H1 (cell line): ENCODE data around the gene FARS2. TPM values are rescaled to one million over a fixed set of nuclear protein-coding genes. Genes with fewer than 3 reads are reported as not detected.

Source experiments
- CTCF ChIA-PET: fragments of 300-600 bp; sonication (Branson Sonifier 250); formaldehyde crosslinking; loops from one replicate; lab custom pipeline; 2021; ENCODE audit not compliant: partially characterized antibody; lab: Charles Lee
- POLR2A ChIA-PET: fragments of 300-600 bp; sonication (Branson Sonifier 250); formaldehyde crosslinking; loops from one replicate; lab custom pipeline; 2021; ENCODE audit warnings: inconsistent platforms; ENCODE audit not compliant: partially characterized antibody; lab: Charles Lee
- DNase-seq, 2 experiments: peaks; one replicate each; pipeline versions ENCODE4 v3.0.0 to v3.0.0-alpha.2; 2010 to 2022; ENCODE audit warnings: low spot score in 2 of 2, low read depth in 1 of 2, mixed read lengths in 1 of 2
- FAIRE-seq: peaks from 2 replicates; lab custom pipeline; 2011; peaks lifted over from hg19 to GRCh38; lab: Jason Lieb, UNC
- H2AFZ ChIP-seq: 2 replicates; pipeline ENCODE4 v1.8.1; 2012; ENCODE audit warnings: low read length, inconsistent platforms
- H2AK5ac ChIP-seq: 2 replicates; pipeline ENCODE4 v1.6.1; 2013; ENCODE audit warnings: low read depth, low read length
- H2BK120ac ChIP-seq: replicated peaks from 2 replicates; pipeline ENCODE3; 2013; ENCODE audit warnings: low read depth, low read length, inconsistent platforms
- H2BK12ac ChIP-seq: 2 replicates; pipeline ENCODE4 v1.6.1; 2013; ENCODE audit warnings: low read depth, low read length
- H2BK15ac ChIP-seq: 2 replicates; pipeline ENCODE4 v1.6.1; 2013; ENCODE audit warnings: low read length
- H2BK20ac ChIP-seq: 2 replicates; pipeline ENCODE4 v1.6.1; 2013; ENCODE audit warnings: low read length
- H2BK5ac ChIP-seq: 2 replicates; pipeline ENCODE4 v1.6.1; 2013; ENCODE audit warnings: low read depth, low read length
- H3K14ac ChIP-seq: 2 replicates; pipeline ENCODE4 v1.6.1; 2013; ENCODE audit warnings: inconsistent platforms; ENCODE audit not compliant: insufficient read length
- H3K18ac ChIP-seq: 2 replicates; pipeline ENCODE4 v1.6.1; 2013; ENCODE audit warnings: low read length; ENCODE audit errors: extremely low read depth
- H3K23ac ChIP-seq: 2 replicates; pipeline ENCODE4 v1.6.1; 2013; ENCODE audit warnings: inconsistent platforms; ENCODE audit not compliant: insufficient read length
- H3K23me2 ChIP-seq: 2 replicates; pipeline ENCODE4 v1.6.1; 2013; ENCODE audit warnings: low read depth, low read length
- H3K27ac ChIP-seq: 2 replicates; pipeline ENCODE4 v1.6.1; 2011; ENCODE audit warnings: low read depth, low read length, inconsistent platforms
- H3K27me3 ChIP-seq, 4 experiments: replicated peaks in 1 of 4; 1 replicate in 1 of 4; 2 replicates in 3 of 4; pipeline versions ENCODE4 v1.6.1 to v1.8.1; 2011 to 2013; ENCODE audit warnings: low read length in 3 of 4, mild to moderate bottlenecking in 3 of 4, inconsistent platforms in 2 of 4, mixed read lengths in 2 of 4, moderate library complexity in 1 of 4; ENCODE audit not compliant: control insufficient read depth in 3 of 4, insufficient read depth in 3 of 4; ENCODE audit errors: extremely low read depth in 1 of 4
- H3K36me3 ChIP-seq, 4 experiments: 2 replicates each; pipeline versions ENCODE4 v1.6.1 to v1.8.1; 2011 to 2013; ENCODE audit warnings: mild to moderate bottlenecking in 4 of 4, low read length in 3 of 4, moderate library complexity in 2 of 4, control low read depth in 1 of 4, inconsistent platforms in 1 of 4; ENCODE audit not compliant: insufficient read depth in 4 of 4, control insufficient read depth in 2 of 4
- H3K4ac ChIP-seq: replicated peaks from 2 replicates; pipeline ENCODE3; 2013; ENCODE audit warnings: low read length, low read depth, mixed read lengths, inconsistent platforms; ENCODE audit not compliant: insufficient read length
- H3K4me1 ChIP-seq, 4 experiments: replicated peaks in 1 of 4; 1 replicate in 1 of 4; 2 replicates in 3 of 4; pipeline versions ENCODE4 v1.6.1 to v1.8.1; 2011 to 2013; ENCODE audit warnings: low read length in 3 of 4, inconsistent platforms in 2 of 4, mixed read lengths in 1 of 4; ENCODE audit not compliant: insufficient read depth in 4 of 4, control insufficient read depth in 3 of 4
- H3K4me2 ChIP-seq, 2 experiments: 2 replicates each; pipeline versions ENCODE4 v1.6.1 to v1.8.1; 2011 to 2013; ENCODE audit warnings: low read depth in 2 of 2, low read length in 2 of 2, control low read depth in 1 of 2, inconsistent platforms in 1 of 2, mild to moderate bottlenecking in 1 of 2; ENCODE audit not compliant: insufficient read depth in 1 of 2
- H3K4me3 ChIP-seq, 4 experiments: fragments of 200-600, 300-600 bp in 1 of 4; sonication (generic), shearing (Covaris generic), sonication (Bioruptor Twin) in 1 of 4; 2 replicates each; pipeline versions ENCODE4 v1.5.1 to v1.8.1; 2011 to 2016; ENCODE audit warnings: low read length in 4 of 4, low read depth in 3 of 4, control low read depth in 2 of 4, inconsistent platforms in 2 of 4, mild to moderate bottlenecking in 2 of 4, mixed read lengths in 1 of 4, moderate library complexity in 1 of 4; ENCODE audit not compliant: insufficient read depth in 2 of 4; ENCODE audit errors: extremely low read depth in 1 of 4
- H3K56ac ChIP-seq: replicated peaks from 2 replicates; pipeline ENCODE3; 2013; ENCODE audit warnings: low read depth, mild to moderate bottlenecking, mixed read lengths, low read length, inconsistent platforms; ENCODE audit not compliant: insufficient read length
- H3K79me1 ChIP-seq: 2 replicates; pipeline ENCODE4 v1.6.1; 2013; ENCODE audit warnings: low read depth, low read length, control low read depth
- H3K79me2 ChIP-seq, 2 experiments: 2 replicates each; pipeline versions ENCODE4 v1.6.1 to v1.8.1; 2012 to 2013; ENCODE audit warnings: low read length in 2 of 2, mild to moderate bottlenecking in 2 of 2, inconsistent platforms in 1 of 2; ENCODE audit not compliant: insufficient read depth in 2 of 2, control insufficient read depth in 1 of 2
- H3K9ac ChIP-seq, 4 experiments: replicated peaks in 1 of 4; 1 replicate in 1 of 4; 2 replicates in 3 of 4; pipeline versions ENCODE4 v1.6.1 to v1.8.1; 2011 to 2013; ENCODE audit warnings: low read depth in 3 of 4, low read length in 3 of 4, control low read depth in 2 of 4, mild to moderate bottlenecking in 2 of 4, moderate library complexity in 2 of 4, inconsistent platforms in 1 of 4; ENCODE audit errors: extremely low read depth in 1 of 4
- H3K9me3 ChIP-seq, 2 experiments: 2 replicates each; pipeline versions ENCODE4 v1.6.1 to v1.8.1; 2012 to 2013; ENCODE audit warnings: mild to moderate bottlenecking in 2 of 2, moderate library complexity in 2 of 2, control low read depth in 1 of 2, inconsistent platforms in 1 of 2, low read depth in 1 of 2, low read length in 1 of 2, mixed read lengths in 1 of 2; ENCODE audit not compliant: insufficient read depth in 2 of 2
- H4K20me1 ChIP-seq, 2 experiments: replicated peaks in 1 of 2; 2 replicates each; pipeline versions ENCODE3 to v1.8.1; 2011 to 2013; ENCODE audit warnings: inconsistent platforms in 2 of 2, low read length in 2 of 2, mild to moderate bottlenecking in 1 of 2; ENCODE audit not compliant: insufficient read depth in 2 of 2, control insufficient read depth in 1 of 2
- H4K5ac ChIP-seq: 2 replicates; pipeline ENCODE4 v1.6.1; 2013; ENCODE audit warnings: low read length, low read depth, mixed read lengths, inconsistent platforms; ENCODE audit not compliant: insufficient read length
- H4K8ac ChIP-seq: 2 replicates; pipeline ENCODE4 v1.8.0; 2013; ENCODE audit warnings: mild to moderate bottlenecking, moderate library complexity, low read length, inconsistent platforms; ENCODE audit not compliant: insufficient read depth; ENCODE audit errors: extremely low read depth
- H4K91ac ChIP-seq: replicated peaks from 2 replicates; pipeline ENCODE3; 2013; ENCODE audit warnings: low read length, mixed read lengths, inconsistent platforms; ENCODE audit not compliant: insufficient read length
- CREB1 ChIP-seq: IDR thresholded peaks from 2 replicates; pipeline ENCODE4 v1.6.1; 2012; ENCODE audit warnings: inconsistent platforms
- E2F6 ChIP-seq: IDR thresholded peaks from 2 replicates; pipeline ENCODE4 v1.6.1; 2012; ENCODE audit warnings: inconsistent platforms
- PHF8 ChIP-seq: fragments of 200-600 bp; sonication (generic); conservative IDR thresholded peaks from 2 replicates; pipeline ENCODE4 v1.7.1; 2012; ENCODE audit warnings: low read depth, mild to moderate bottlenecking, inconsistent platforms, low read length, moderate library complexity
- RBBP5 ChIP-seq: IDR thresholded peaks from 2 replicates; pipeline ENCODE4 v1.7.1; 2012; ENCODE audit warnings: low read depth, mild to moderate bottlenecking, inconsistent platforms, low read length, moderate library complexity, borderline replicate concordance
- SIN3A ChIP-seq, 2 experiments: IDR thresholded peaks in 1 of 2; conservative IDR thresholded peaks in 1 of 2; 2 replicates each; pipeline ENCODE4 v1.6.1; 2011 to 2012; ENCODE audit warnings: low read length in 2 of 2, improper control_type of control experiment in 1 of 2, low read depth in 1 of 2, mild to moderate bottlenecking in 1 of 2
- SIRT6 ChIP-seq: IDR thresholded peaks from one replicate; pipeline ENCODE4 v1.7.1; 2012; ENCODE audit warnings: low read length, inconsistent platforms
- SUZ12 ChIP-seq: fragments of 200-600 bp; sonication (generic); IDR thresholded peaks from 2 replicates; pipeline ENCODE4 v1.6.1; 2012; ENCODE audit warnings: mild to moderate bottlenecking, inconsistent platforms, low read length, moderate library complexity, mixed read lengths
- YY1 ChIP-seq: IDR thresholded peaks from 2 replicates; pipeline ENCODE4 v1.6.1; 2011; ENCODE audit warnings: low read depth, mild to moderate bottlenecking, low read length
- ZNF274 ChIP-seq: IDR thresholded peaks from 2 replicates; pipeline ENCODE4 v1.7.0; 2012; ENCODE audit warnings: low read length, borderline replicate concordance; ENCODE audit errors: extremely low read depth
- WGBS, 2 experiments: shearing (Covaris generic) in 1 of 2; methylation state at CpG; one replicate each; pipeline versions ENCODE4 v1.1.6 to v1.1.7; 2013 to 2015; ENCODE audit warnings: low lambda C conversion rate in 2 of 2, mixed read lengths in 2 of 2, inconsistent platforms in 1 of 2, low coverage in 1 of 2, missing lambda C conversion rate in 1 of 2; ENCODE audit not compliant: insufficient replicate concordance in 2 of 2, insufficient coverage in 1 of 2, insufficient read length in 1 of 2; ENCODE audit errors: extremely low coverage in 1 of 2, missing lambda C conversion rate in 1 of 2; 5-methylcytosine and 5-hydroxymethylcytosine counted together
- polyA plus RNA-seq, 7 experiments: library from polyadenylated mRNA; depleted of rRNA in 3 of 7; stranded (reverse) in 5 of 7; unstranded in 2 of 7; fragments of >200 nt in 5 of 7; fragments of 200-250 nt in 2 of 7; gene quantifications; 1 replicate in 5 of 7; 2 replicates in 1 of 7; 4 replicates in 1 of 7; pipeline versions ENCODE4 v1.2.1 to v1.2.3, GENCODE V29; 2011 to 2013; ENCODE audit warnings: missing spikeins in 2 of 7, mixed read lengths in 2 of 7
- total RNA-seq: library from RNA; stranded (reverse); fragmentation: NEBNext Ultra II Directional; extraction: Animal tissue kit (Norgen Biotek cat#: 25700); gene quantifications from 2 replicates; pipeline ENCODE4 v1.2.1, GENCODE V29; 2021

The FARS2 gene
- total and polyA plus RNA-seq, 2 of the 8 experiments (the other 6 are each of a cell fraction or from before 2014, with no cell fraction given), result 11.7 to 14.4 TPM

DNA sequence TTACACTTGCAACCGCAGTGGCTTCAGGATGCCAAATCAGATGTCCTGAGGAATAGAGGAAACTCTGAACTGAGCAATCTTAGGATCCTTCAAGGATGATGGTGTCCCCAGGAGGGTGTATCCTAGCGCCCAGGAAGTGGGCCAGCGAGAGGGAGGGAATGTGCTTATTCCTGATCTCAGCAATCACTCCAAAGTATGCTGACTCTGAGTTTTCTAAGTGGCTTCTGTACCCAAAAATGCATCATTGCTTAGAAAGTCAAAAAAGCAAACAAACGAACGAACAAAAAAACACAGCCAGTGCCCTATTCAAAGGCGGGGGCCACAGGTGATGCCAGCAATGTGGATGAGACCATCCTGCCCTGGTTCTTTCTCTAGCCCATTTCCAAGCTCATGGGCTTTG lies 514.8 kb downstream of the FARS2 start:
- no peaks in the 10 kb centered on the region for H3K4me1 ChIP-seq
- TF ChIP-seq SUZ12 (no peak), SIRT6 (no peak), CREB1 (no peak), RBBP5 (no peak), SIN3A (conservative IDR thresholded peaks at IDR 0.05 in 1 of 2, IDR thresholded peaks at IDR 0.05 in 1 of 2; ENCODE audit: low read depth in 1 of 2, low read length in 2 of 2) (no peak), PHF8 (no peak), YY1 (no peak), E2F6 (no peak), ZNF274 (no peak)

More for the DNA sequence above, 514.8 kb downstream of the FARS2 start:
- no peak for FAIRE-seq
- H4K91ac ChIP-seq, result no peak overlapping the region
- no peaks in the 10 kb centered on the region for H3K36me3 ChIP-seq
- H4K8ac ChIP-seq, result no peak overlapping the region
- ChIA-PET POLR2A (no interaction called here), CTCF (interaction anchor here (0.8 to 1.9 kb wide), 2 partner anchors 10 to 13 kb away, joined by 3 to 5 read pairs; no protein-coding TSS in a partner anchor)
- H4K20me1 ChIP-seq, result no peaks in the 10 kb centered on the region
- H3K79me2 ChIP-seq, result no peaks in the 10 kb centered on the region
- no peak overlapping the region for H3K27ac ChIP-seq
- H2BK12ac ChIP-seq, result no peak overlapping the region
- no peak overlapping the region for H3K4me3 ChIP-seq
- H3K14ac ChIP-seq, result no peak overlapping the region
- H3K23ac ChIP-seq, result no peak overlapping the region
- no peak overlapping the region for H3K4me2 ChIP-seq
- 91% methylated on average over 6 of the region's 6 CpGs; no CpG with 5 or more reads in 1 of the 2 experiments for WGBS, 2 experiments
- H2AFZ ChIP-seq, result no peak overlapping the region
- H2BK20ac ChIP-seq, result no peak overlapping the region
- no peak overlapping the region for H4K5ac ChIP-seq
- no peaks in the 10 kb centered on the region for H3K27me3 ChIP-seq
- H3K79me1 ChIP-seq, result no peaks in the 10 kb centered on the region
- no peak overlapping the region for H2BK5ac ChIP-seq
- H3K56ac ChIP-seq, result no peak overlapping the region
- no peak overlapping the region for H3K9ac ChIP-seq
- no peak overlapping the region for H3K4ac ChIP-seq
- no peak overlapping the region for H2AK5ac ChIP-seq
- H2BK15ac ChIP-seq, result no peak overlapping the region
- H2BK120ac ChIP-seq, result no peak overlapping the region
- no peak for DNase-seq
- no peaks in the 10 kb centered on the region for H3K23me2 ChIP-seq
- no peaks in the 10 kb centered on the region for H3K9me3 ChIP-seq
- no peak overlapping the region for H3K18ac ChIP-seq
